Femur (tissue), 1 donor: ENCODE results near the gene ST6GALNAC1.

Source experiments
- DNase-seq: peaks from one replicate; pipeline ENCODE4 v3.0.0-alpha.2; 2017

The ST6GALNAC1 gene

DNA sequence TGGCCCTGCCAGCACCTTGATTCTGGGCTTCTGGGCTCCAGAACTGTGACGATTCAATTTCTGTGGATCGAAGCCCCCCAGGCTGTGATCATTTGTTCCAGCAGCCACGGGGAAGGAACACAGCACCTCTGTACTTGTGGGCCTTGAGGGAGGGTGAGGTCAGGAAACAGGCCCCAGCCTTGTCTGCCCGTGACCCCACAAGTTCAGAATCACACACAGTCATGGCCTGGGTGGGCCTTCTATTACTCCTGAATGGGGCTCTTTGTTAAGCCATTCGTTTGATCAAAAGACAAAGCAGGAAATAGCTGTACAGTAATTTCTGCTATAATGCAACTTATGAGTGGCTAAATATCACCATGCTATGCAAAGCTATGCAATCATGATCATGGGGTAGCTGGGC, 68.0 kb downstream of the ST6GALNAC1 start:
- DNase-seq, result no peak
